IPS-11a (cell line): Measurements from ENCODE around the gene GAS7.

ENCODE experiments used
- H3K4me3 ChIP-seq: one replicate; pipeline ENCODE4 v1.5.1; 2013; ENCODE audit warnings: low read depth, low read length, control low read depth

GAS7 gene

GRCh38 chr17:10172778-10173177, 25.6 kb downstream of the GAS7 start:
- no peak overlapping the region for H3K4me3 ChIP-seq

DNA sequence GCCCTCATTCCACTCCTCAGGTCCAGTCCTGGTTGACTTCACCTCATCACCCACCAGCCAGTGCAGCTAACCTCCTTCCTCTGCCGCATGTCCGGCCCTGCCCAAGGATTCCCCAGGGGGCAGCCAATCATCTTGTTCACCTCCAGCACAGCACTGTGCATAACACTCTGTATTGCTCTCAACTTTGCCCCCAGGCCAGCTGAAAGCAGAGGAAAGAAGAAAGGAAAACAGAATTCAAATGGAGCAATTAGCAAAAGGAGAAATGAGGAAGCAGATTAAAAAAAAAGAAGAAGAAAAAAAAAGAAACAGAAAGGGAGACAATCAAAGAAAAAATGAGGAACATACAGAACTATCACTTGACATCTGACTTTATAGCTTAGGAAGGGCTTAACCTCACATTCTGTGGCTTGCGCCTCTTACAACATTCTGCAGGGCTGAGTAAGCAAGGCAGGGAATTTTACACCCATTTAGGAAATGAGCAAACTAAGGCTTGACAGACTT, 26.1 kb downstream of the GAS7 start:
- no peak overlapping the region for H3K4me3 ChIP-seq

DNA sequence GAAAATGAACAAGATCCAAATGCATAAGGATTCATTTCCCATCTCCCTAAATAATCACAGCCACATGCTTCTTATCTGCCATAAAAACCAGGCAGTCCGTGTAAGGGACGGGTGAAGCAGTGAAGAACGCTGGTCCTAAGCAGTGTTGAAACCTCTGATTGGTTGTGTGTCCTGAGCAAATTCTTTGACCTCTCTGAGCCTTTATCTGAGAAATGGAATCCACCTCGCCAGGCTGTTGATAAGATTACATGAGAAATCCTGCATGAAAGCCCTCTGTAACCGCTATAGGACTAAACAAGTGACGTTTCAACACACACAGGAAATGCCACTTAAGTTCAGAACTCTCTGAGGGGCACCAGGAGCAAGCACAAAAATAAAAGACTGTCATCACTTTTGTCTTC, 26.8 kb downstream of the GAS7 start:
- H3K4me3 ChIP-seq, result no peak overlapping the region

DNA sequence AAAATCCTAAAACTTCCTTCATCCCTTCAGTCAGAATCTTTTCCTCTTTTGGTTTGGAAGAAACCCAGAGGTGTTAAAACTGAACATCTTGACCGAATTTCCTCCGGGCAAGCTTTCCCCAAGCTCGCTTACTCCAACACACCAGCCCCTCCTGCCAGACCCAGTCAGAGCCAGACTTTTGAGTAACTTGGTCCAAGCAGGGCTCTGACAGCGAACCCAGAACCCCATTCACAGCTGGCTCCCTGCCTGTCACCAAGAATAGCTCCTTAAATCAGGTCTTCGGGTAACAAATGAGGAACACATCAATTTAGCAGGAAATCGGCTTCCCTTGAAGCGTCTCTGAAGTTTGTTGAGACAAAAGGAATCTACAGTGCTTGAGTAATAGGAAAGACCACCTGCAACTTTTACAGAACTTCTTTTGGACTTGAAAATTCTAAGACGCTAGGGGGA, 27.3 kb downstream of the GAS7 start:
- no peak overlapping the region for H3K4me3 ChIP-seq

- H3K4me3 ChIP-seq, result no peak overlapping the region
Measured at GRCh38 chr17:10170233-10170632, 28.2 kb downstream of the GAS7 start.

GRCh38 chr17:10169290-10169689, 29.1 kb downstream of the GAS7 start:
- H3K4me3 ChIP-seq, result no peak overlapping the region

GRCh38 chr17:10166176-10166935, 32.0 kb downstream of the GAS7 start:
- no peak overlapping the region for H3K4me3 ChIP-seq

- H3K4me3 ChIP-seq, result no peak overlapping the region
Measured at GRCh38 chr17:10162096-10162495, 36.3 kb downstream of the GAS7 start.

GRCh38 chr17:10161386-10161785, 37.0 kb downstream of the GAS7 start:
- no peak overlapping the region for H3K4me3 ChIP-seq

DNA sequence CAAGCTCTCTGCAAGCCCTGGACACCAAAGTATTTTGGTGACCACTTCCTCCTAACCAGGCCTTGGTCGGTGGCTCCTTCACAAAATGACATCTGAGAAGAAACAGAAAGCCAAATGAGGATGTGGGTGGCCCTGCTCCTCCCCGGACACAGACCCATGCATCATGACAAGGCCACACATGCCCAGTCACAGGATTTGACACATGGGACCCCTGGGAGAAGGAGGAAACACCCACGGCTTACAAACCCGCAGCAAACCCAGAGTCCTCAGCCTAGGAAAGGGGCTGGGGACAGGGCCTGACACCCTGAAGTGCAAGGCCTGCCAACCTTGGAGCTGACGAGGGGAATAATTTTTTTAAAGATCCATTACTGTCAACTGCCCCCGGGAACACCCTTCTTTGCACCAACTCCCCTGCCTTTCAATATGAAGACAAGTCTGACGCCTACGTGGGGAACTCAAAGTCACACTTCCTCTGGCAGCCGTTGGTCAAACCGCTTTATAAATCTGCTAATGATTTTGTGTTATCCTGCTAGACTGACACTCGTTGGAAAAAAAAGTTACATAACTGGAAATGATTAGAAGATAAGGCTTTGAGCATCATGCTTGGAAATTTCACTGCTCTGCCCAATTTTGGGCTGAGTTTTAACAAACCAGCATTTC, 41.3 kb downstream of the GAS7 start:
- H3K4me3 ChIP-seq, result no peak overlapping the region

GRCh38 chr17:10156599-10156947, 41.8 kb downstream of the GAS7 start:
- no peak overlapping the region for H3K4me3 ChIP-seq

DNA sequence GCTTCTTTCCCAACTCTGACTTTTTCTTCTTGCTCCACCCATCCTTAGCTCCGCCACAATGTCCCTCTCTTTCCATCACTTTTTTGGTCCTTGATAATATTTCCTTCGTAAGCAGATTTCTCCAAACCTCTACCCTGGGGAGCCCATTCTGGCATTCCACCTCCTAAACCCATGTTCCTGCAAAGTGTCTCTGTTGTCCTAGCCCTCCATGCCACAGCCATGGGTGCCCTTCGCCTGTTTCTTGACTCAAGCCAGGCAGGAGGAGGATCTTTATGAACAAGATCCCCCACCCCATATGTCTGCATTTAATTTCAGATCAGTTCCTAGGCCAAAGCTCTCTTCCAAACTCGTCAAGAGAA, 42.4 kb downstream of the GAS7 start:
- no peak overlapping the region for H3K4me3 ChIP-seq

DNA sequence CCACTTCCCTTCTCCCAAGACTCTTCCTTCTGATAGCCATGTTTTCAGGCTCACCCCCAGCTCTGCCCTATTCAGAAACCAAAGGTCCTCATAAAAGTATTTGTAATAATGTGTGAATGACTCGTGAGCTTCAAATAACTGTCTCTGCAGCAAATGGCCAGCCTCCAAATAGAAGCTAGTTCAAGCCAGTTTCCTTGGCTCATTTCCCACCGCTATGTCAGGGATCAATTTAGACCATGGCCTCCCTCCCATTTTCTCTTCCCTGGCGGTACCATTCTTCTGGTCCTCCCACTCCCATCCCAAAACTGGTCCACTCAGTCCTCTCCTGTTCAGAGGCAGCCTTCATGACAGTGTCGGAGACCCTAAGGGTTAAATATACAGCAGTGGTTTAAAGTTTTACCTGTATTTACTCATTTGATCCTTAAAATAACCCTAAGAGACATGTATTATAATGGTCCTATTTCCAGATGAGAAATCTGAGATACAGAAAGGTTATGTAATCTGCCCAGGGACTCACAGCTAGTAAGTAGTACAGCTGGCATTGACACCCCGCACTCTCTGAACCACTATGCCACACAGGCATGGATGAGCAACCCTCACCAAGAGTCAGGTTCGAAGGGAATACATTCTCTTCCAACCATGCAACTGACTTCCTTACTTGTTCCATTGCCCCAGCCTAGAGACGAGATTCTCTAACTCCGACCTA, 42.9 kb downstream of the GAS7 start:
- H3K4me3 ChIP-seq, result no peak overlapping the region

GRCh38 chr17:10151667-10152496, 46.5 kb downstream of the GAS7 start:
- H3K4me3 ChIP-seq, result no peak overlapping the region

DNA sequence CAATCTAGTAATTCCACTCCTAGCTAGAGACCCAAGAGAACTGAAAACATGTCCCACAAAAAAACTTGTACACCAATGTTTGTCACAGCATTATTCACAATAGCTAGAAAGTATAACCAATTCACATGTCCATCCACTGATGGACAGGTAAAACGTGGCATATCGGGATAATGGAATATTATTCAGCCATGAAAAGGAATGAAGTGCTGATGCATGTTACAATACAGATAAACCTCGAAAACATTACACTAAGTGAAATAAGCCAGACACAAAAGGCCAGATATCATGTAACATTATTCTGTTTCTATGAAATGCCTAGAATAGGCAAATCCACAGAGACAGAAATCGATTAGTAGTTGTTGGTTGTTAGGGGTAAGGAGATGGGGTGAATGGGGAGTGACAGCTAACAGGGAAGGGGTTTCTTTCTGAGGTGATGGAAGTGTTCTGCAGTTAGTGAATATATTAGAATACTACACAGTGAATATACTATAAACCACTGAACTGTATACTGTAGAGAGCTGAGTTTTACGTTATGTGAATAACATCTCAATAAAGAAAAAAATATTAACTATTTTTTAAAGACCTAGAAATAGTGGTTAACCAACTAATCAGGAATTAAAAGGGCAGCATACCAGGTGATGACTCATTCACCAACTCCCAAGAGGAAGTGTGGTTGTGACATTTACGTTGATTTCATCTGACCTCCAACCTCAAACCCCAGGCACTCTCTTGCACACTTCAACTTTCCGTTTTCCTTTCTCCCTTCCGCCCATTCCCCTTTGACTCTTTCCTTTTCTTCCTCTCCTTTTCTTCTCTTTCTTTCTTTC, 48.6 kb downstream of the GAS7 start:
- H3K4me3 ChIP-seq, result no peak overlapping the region

DNA sequence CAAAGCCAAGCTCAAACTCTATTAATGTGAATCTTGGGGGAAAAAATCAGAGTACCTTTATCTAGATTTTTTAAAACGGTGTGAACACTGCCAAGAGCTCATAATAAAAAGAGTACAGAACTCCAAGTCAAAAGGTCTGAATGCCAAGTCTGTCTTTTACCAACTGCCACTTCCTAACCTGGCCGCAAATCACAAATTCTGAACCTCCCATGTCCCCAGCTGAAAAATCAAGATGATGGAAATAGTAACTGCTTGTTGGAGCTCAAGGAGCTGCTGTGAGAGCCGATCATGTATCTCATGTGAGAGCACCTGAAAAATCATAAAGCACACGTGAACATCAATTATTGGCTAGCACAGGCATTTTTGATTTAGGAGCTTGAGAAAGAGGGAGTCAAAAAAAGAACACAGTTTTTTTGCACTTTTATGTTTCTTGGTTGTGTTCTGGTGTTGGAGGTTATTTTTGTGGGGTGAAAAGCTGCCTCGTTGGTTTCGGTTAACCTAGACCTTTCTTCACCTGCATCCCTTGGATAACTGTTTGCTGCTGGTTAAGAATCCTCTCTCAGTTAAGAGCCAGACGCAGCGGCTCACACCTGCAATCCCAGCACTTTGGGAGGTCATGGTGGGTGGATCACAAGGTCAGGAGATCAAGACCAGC, 50.5 kb downstream of the GAS7 start:
- H3K4me3 ChIP-seq, result no peak overlapping the region

- no peak overlapping the region for H3K4me3 ChIP-seq
Measured at GRCh38 chr17:10147040-10147439, 51.4 kb downstream of the GAS7 start.

- H3K4me3 ChIP-seq, result no peak overlapping the region
Measured at GRCh38 chr17:10144982-10145381, 53.4 kb downstream of the GAS7 start.

DNA sequence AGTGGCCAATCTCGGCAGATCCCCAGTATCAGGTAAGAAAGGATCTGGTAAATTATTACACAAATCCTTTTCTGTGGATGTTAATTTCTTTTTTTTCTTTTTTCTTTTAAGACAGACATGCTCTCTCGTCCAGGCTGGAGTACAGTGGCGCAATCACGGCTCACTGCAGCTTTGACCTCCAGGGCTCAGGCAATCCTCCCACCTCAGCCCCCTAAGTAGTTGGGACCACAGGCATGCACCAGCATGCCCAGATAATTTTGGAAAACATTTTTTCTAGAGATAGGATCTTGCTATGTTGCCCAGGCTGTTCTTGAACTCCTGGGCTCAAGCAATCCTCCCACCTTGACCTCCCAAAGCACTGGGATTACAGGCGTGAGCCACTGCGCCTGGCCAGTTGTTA, 54.0 kb downstream of the GAS7 start:
- no peak overlapping the region for H3K4me3 ChIP-seq

GRCh38 chr17:10141436-10141835, 57.0 kb downstream of the GAS7 start:
- no peak overlapping the region for H3K4me3 ChIP-seq
